D721Med (cell line): ENCODE results near the gene FAM120A.

Source experiments
- DNase-seq: peaks from one replicate; pipeline ENCODE4 v3.0.0; 2011; ENCODE audit warnings: low spot score; ENCODE audit not compliant: insufficient read length
- FAIRE-seq: peaks from 2 replicates; lab custom pipeline; 2011; peaks lifted over from hg19 to GRCh38; lab: Jason Lieb, UNC
- CTCF ChIP-seq: IDR thresholded peaks from 2 replicates; pipeline ENCODE4 v1.5.1; 2012; ENCODE audit warnings: mild to moderate bottlenecking, control low read depth; ENCODE audit not compliant: insufficient read depth; ENCODE audit errors: missing control alignments

FAM120A gene

GRCh38 chr9:93471124-93471523 is 19.6 kb downstream of the FAM120A start:
- FAIRE-seq (no peak), DNase-seq (no peak)
- no peak for TF ChIP-seq CTCF

GRCh38 chr9:93473411-93473810 is 21.9 kb downstream of the FAM120A start:
- no peak for TF ChIP-seq CTCF
- FAIRE-seq: no peak
- no peak for DNase-seq

- no peak for TF ChIP-seq CTCF
- DNase-seq (no peak), FAIRE-seq (no peak)
These were observed 23.6 kb downstream of the FAM120A start for GRCh38 chr9:93475108-93475507.

GRCh38 chr9:93475856-93476255 is 24.4 kb downstream of the FAM120A start:
- TF ChIP-seq CTCF: no peak
- FAIRE-seq: no peak

GRCh38 chr9:93476924-93477323 is 25.4 kb downstream of the FAM120A start:
- FAIRE-seq (no peak), DNase-seq (no peak)
- no peak for TF ChIP-seq CTCF

More at GRCh38 chr9:93475856-93476255, 24.4 kb downstream of the FAM120A start:
- no peak for DNase-seq

- FAIRE-seq (no peak), DNase-seq (no peak)
- TF ChIP-seq CTCF: no peak
These were observed 25.9 kb downstream of the FAM120A start for GRCh38 chr9:93477397-93477796.

GRCh38 chr9:93479726-93480125 is 28.2 kb downstream of the FAM120A start:
- FAIRE-seq: no peak
- DNase-seq: no peak
- no peak for TF ChIP-seq CTCF
